Measurements from ENCODE around the gene WDR45B.

The WDR45B gene

DNA sequence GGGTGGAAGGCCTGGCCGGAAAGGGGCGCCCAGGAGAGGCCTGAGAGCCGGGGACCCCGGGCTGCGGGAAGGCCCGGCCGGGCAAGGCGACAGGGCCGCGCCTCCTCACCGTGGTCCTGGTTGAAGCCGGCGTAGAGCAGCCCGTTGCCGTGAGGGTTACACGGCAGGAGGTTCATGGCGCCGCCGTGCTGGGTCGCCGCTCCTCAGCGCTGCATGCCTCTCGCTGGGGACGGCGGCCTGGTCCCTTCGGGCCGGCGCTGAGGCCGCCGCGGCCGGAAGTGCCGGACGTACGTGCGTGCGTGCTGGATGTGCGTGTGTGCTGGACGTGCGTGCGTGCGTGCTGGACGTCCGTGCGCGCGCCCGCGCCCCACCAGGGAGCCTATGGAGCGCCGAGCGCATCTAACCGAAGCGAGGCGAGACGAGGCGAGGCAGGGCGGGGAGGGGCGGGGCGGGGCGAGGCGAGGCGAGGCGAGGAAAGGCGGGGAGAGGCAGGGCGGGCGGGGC is at the start of gene WDR45B:
Gene WDR45B (minus strand): TSS at position 280 of the 504 bp plus-strand sequence. CDS start 104 bp downstream, at position 176.
- peak; percentile 89 to 91 for DNase-seq

DNA sequence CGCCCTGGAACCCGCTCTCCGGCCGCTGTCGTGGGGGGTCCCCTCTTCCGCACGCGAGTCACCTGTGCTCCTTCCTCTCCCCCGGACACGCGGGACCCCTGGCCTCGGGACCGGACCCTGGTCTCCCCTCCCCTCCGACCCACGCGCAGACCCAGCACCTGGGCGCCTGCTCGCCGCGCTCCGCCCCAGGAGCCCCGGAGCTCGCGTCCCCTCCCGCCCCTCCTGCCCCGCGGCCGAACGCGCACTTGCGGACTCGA is 49.5 kb upstream of the WDR45B start:
- no peak for DNase-seq

DNA sequence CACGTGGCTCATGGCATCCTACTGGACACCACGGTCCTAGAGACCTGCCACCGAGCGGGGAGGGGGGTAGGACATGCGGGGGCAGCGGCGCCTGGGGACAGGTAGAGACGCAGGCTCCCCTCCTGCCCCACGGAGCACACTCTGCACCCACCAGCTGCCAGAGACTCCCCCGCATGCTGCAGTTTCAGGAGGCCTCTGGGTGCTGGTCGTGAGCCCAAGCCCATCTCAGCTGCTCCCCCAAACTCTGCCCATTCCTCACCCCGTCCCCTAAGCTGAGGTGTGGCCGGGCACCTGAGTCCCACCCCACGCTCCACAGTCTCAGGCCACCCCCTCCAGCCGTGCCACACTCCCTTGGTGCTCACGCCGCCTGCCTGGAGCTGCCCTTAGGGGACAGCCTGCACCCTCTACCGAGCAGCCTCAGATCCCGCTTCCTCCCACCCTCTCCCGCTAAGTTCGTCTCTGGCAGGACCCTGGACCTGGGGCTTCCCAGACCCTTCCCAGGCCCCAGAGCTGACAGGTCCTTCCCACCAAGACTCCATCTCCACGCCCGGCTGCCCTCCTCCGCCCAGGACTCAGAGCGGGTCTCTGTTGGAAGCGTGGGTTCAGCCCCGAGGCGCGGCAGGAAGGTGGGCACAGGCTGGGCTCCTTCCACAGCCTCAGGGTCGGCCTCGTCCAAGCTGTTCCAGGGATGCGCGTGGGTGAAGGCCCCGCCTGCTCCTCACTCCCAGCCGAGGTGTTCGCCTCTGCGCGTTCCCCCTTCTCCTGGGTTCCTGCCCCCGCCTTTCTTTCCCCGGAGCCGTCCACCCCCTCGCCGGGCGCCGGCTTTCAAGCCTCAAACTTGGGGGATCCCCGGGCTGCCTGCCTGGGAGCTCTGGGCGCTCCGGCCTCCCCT is 48.9 kb upstream of the WDR45B start:
- DNase-seq: no peak

DNA sequence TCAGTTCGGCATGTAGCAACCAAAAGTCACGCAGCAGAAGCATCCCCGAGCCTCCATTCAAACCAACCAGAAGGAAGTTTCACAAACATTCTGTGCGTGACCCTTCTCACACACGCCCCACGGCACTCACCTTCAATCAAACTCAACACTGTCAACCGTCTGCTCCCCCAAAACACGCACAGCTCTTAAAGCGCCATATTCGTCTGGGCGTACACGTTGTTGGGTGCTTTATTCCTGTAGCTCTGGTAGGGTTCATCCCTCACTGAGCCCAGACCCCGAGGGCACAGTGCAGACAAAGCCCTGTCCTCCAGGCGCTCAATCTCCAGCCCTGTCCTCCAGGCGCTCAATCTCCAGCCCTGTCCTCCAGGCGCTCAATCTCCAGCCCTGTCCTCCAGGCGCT is 48.0 kb upstream of the WDR45B start:
- no peak for DNase-seq

DNA sequence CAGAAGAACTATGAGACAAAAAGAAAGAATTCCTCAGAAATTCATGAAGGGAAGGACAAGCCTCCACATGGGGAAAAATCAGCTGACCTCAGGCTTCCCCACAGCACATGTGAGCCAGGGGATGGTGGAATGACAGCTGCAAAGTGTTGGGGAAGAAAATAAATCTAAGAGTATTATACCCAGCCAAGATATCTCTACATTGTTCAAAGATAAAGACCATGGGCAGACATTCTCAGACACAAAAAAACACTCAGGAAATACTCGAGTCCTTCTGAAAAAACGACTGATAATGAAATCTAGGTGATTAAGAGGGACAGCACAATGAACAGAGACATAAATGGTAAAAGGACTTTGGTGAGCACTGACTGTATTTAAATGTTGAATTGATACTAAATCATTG is 46.4 kb upstream of the WDR45B start:
- no peak for DNase-seq

DNA sequence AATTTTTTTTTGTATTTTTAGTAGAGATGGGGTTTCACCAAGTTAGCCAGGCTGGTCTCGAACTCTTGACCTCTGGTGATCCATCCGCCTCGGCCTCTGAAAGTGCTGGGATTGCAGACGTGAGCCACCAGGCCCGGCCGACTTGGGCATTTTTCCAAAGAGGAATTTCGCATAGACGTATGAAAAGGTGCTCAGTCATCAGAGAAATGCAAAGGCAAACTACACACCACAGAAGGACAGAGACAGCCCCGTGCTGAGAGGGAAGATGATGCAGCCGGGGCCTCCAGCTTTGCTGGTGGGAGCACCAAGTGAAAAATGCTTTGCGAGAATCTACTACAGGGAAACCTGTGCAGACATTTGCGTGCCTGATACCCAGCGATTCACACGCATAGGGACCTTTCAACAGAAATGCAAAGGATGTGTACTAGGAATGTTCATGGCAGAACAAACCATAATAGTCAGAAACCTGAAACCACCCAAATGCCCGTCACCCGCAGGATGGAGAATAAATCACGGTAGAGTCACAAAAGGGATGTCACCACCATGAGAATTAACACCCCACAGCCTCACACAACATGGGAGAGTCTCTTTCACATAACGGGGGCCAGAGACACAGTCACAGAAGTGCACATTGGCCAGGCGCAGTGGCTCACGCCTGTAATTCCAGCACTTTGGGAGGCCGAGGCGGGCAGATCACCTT is 45.1 kb upstream of the WDR45B start:
- no peak for DNase-seq

DNA sequence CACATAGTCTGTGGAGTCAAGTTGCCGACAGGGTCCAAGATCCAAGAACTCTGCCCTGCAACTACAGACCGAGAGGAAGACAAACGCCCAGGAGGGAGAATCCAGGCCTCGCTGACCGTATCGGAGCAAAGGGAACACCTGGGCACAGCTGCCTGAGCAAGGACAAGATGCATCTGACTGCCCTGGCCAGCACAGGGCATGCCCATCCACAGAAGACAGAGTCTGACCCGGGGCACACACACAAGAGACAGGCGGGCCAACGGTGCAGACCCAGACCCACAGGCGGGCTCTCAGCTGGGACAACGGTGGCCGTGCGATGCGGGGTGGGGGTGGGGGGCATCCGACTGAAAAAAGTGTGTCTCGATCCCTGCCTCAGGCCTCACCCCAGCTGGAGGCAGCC is 44.0 kb upstream of the WDR45B start:
- DNase-seq: no peak

DNA sequence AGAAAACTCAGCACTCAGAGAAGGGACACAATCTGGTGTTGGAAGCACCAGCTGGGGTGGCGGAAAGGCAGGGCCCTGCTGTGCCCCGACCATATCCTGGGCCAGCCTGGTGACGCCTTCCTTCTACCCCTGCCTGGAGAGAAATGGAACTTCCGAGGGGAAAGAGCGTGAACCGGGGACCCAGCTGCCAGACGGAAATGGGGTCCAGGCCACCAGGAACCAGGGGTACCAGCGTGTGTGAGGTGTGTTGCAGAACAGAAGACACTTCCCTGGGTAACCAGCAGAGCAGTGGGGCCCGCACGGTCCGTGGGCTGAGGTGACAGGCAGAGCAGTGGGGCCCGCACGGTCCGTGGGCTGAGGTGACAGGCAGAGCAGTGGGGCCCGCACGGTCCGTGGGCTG is 43.5 kb upstream of the WDR45B start:
- DNase-seq: no peak

DNA sequence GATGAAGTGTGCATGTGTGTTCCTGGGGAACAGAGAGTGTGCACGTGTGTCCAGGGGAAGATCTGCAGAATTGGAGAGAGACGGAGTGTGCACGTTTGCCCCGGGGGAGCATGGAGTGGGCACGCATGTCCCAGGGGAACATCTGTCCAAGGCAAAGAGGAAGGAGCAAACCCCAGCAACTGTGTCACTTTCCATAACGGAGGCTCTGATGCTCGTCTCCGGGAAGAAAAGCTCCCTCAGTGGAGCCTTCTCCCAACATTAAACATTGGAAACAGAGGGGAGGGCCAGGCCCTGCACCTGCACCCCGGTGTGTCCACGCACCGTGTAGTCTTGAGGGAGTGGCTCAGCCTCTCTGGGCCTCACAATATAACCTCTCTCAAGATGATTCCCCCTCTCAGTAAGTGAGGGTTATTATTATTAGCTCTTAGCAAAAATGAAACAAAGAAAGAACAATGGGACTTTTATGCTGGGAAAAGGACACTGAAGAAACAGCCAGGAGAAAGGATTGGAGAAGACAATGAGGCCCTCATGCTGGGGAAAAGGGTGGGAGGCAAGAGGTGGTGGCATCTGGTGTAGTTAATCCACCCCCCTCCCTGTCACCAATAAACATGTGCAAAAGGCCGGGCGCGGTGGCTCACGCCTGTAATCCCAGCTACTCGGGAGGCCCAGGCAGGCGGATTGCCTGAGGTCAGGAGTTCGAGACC is 42.7 kb upstream of the WDR45B start:
- DNase-seq: no peak

DNA sequence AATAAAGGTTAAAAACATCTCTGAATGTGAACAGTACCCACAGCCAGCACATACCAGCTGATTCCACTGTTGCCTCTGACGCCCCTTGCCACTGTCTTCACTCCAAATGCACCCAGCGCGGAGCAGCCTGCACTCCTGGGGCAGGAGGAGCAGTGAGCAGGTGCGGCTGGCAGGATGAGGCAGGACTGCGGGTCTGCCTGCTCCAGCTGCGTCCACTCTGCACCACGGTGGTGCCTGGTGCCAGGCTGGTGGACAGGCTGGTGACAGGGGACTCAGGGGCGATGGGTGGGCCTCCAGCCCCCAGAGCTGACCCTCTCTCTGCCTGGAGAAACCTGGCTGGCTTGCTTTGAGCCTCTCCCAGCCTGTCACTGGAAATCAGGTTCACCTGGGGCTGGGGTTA is 40.8 kb upstream of the WDR45B start:
- no peak for DNase-seq

DNA sequence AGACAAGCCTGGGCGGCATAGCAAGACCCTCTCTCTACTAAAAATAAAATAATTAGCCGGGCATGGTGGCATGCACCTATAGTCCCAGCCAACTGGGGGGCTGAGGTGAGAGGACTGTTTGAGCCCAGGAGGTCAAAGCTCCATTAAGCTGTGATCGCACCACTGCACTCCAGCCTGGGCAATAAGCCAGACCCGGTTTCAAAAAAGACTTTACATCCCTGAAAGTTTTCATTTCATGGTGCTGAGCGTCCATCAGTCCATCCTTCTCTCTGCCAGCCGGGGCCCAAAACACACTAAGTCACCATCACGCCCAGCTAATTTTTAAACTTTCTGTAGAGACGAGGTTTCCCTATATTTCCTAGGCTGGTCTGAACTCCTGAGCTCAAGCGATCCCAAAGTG is 39.6 kb upstream of the WDR45B start:
- no peak for DNase-seq

DNA sequence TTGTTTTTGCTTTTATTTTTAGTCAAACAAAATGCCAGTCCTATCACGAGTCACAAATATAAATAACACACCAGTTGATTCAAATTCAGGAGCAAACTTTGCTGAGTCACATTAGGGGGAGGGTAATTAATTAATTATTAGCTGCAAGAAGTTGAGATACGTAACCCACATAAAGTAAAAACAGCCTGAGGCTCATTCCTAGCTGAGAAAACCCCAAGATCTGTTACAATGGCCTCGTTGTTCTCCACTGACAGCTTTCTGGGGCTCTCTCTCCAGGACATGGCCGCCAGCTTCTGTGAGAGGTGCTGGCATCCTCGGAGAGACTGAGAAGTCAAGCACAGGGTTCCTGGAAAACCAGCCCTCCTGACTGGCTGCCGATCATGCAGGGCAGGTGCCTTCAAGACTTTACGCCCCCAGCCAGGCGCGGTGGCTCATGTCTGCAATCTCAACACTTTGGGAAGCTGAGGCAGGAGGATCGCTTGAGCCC is 39.2 kb upstream of the WDR45B start:
- DNase-seq: no peak

DNA sequence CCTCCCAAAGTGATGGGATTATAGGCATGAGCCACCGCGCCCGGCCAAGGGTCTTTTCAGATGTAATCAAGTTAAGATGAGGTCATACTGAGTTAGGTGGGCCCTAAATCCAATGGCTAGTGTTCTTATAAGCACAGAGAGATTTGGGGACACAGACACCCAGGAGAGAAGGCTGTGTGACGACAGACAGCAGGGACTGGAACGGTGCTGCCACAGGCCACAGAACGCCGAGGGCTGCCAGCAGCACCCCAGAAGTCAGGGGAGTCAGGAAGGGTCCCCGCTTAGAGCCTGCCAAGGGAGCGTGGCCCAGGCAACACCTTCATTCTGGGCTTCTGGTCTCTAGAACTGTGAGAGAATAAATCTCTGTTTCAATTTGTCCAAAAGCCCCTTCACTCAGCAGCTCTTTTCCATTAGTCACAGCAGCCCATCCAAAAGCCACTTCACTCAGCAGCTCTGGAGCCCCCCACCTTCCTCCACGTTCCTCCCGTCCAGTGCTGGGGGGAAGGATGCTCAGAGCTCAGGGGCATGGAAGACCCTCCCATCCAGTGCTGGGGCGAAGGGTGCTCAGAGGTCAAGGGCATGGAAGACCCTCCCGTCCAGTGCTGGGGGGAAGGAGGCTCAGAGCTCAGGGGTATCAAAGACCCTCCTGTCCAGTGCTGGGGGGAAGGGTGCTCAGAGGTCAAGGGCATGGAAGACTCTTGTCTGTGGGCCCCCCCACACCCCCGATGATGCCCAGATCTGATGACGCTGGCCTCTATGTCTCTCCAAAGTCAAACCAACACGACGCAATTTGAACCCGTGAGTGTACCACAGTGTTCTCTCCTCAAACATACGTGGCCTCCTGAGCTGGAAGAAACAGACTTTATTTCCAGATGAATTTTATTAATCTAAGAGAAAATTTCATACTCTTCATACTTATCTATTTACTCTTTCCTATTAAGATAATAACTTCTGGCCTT is 38.4 kb upstream of the WDR45B start:
- DNase-seq: no peak

DNA sequence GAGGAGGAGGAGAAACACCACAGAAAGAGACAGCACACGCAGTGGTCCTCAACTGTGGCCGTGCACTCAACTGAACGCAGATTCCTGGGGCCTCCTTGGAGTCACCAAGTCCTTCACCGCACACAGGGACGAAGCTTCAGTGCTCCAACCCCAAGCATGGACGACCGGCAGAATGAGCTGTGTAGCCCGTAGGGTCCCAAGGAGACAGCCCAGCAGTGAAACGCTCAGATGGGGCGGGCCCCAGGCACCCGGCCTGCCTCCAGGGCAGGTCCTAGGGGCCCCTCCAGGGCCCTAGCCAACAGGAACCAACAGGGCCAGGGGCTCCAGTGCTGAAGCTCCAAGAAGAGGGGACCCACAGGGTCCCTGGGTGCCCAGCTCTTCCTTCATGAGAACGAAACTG is 37.0 kb upstream of the WDR45B start:
- no peak for DNase-seq

DNA sequence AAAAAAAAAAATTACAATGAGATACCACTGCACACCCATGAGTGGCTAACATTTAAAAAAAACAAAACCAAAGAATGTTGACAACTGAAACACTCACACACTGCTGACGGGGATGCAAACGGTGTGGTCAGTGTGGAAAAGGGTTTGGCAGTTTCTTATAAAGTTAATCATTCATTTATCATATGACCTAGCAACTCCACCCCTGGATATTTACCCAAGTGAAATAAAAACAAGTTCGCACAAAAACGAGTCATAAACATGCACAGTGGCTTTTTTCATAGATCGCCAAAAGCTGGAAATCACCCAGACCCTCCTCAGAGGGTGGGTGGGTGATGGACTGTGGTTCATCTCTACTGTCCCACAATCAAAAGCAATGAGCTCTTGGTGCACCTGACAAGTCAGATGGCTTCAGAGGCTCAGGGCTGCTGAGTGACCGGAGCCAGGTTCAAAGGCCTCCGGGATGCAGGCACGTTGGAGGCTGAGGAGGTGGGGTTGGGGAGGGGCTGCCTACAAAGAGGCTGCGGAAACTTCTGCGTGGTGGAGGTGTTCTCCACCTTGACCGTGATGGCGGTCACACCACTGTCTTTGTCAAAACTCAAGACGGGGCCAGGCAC is 36.1 kb upstream of the WDR45B start:
- no peak for DNase-seq

DNA sequence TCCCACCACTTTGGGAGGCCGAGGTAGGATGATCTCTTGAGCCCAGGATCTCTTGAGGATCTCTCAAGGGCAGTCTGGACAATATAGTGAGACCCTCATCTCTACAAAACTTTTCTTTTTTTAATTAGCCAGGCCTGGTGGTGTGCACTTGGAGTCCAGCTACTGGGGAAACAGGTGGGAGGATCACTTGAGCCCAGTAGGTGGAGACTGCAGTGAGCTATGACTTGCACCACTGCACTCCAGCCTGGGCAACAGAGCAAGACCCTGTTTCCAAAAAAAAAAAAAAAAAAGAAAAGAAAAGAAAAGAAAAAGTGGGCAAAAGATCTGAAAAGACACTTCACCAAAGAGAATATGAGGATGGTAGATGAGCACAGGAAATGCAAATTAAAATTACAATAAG is 35.3 kb upstream of the WDR45B start:
- DNase-seq: no peak

DNA sequence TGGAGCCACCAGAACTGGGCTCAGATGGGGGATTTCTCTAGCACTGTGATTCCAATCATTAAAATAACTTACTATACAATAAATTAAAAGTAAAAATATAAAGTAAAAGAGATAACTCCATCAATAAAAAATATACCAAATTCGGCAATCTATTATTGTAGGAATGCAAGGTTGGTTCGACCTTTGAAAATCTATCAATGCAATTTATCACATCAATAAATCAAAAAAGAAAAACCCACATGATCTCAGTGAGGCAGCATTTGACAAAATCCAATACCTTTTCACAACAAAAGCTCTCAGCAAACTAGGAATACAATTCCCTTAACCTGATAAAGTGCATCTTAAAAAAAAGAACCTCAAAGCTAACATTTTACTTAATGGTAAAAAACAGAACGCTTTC is 33.3 kb upstream of the WDR45B start:
- no peak for DNase-seq

DNA sequence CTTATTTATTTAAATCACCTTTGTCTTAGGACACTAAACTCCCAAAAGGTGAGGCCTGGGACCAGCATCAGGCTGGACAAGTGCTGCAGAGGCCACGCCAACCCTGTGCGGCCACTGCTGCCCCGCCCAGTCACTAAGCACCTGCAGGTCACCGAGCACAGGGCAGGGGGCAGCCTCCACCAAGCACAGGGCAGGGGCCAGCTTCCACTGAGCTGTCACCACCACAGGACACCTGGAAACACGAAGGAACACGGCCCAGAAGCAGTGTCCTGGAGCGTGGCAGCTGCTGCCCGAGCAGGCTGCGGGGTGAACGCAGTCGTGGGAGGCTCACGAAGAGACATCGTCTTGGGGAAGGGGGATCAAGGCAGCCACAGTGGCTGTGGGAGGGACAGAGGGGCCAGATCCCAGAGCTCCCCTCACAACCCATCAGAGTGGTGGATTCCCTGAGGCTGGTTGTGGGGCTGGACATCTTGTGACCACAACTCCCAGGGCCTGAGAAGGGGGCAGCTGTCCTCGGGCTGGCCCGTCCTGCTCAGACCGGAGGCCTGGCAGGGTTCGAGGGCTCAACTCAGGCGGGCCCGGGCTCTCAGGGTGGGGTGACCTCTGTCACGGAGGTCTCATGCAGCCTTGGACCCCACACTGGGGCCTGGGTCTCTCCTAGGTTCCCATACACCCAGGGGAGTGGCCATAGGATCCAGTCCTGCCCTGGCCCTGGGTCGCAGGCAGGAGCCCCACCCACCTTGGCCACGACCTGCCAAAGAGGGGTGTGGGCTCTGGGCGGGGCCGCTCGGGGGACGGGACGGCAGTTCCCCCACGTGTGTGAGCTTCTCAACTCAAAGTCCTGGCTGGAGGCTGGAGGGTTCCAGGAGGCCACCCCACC is 31.6 kb upstream of the WDR45B start:
- DNase-seq: no peak

DNA sequence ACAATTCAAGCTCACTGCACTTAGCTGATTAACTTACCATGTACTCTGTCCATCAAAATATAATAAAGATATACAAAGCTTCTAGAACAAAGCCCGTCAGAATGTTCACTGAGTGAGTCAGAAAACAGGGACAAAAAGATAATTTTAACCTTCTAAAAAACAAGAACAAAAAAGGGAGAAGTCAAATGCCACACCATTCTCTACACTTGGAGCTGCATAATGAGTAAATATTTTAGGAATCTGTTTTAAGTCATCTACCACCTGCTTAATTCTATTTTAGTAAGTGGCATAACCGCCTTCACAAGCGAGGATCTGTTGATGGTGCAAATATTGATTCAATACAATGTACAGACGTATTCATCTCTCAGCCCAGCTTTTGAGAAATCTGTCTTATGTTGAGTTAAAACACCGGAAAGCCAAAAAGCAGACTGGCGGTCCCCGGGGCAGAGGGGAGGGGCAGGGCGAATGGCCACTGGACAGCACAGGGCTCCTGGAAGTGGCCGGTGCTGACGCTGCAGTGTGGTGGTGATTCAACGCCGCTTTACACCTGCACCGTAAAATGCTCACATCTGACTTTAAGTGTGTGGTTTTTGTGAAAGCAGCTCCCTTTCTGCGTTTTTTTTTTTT is 30.1 kb upstream of the WDR45B start:
- no peak for DNase-seq

DNA sequence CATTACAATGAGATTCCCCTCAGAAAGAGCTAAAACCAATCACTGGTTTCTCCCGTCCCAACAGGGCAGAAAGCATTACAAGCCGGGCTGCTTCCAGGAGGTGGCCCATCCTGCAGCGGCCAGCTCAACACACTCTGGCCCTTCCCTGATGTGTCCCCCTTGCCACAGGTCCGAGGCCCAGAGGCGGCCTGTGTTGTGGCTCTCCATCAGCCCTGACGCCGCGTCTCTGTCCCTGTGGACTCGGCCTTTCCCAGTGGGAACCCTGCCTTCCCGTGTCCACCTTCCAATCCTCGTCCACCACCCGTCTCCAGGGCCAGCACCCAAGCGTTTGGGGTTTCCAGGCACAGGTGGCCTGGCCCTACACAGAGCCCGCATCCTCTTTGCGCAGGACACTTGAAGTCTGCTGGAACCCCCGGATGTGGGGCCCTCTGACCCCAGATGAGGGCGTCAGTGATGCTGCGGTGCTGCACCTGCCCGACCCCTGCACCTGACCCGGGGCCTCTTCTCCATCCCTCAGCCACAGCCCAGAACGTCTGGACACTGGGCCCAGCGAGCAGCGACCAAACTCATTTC is 29.2 kb upstream of the WDR45B start:
- no peak for DNase-seq

Measured in AML-193 (cell line).